Neural cell (in vitro differentiated cells): ENCODE data around the gene KCNMB2.

Experiments
- EZH2 ChIP-seq: fragments of 200-600, 300-800 bp; shearing (Covaris generic), sonication (generic); IDR thresholded peaks from 2 replicates; pipeline ENCODE4 v1.6.1; 2014; ENCODE audit warnings: antibody characterized with exemption, low read length, borderline replicate concordance, mild to moderate bottlenecking; ENCODE audit not compliant: insufficient read depth, poor library complexity, severe bottlenecking
- MXI1 ChIP-seq: fragments of 450-650 bp; conservative IDR thresholded peaks from 2 replicates; pipeline ENCODE4 v1.6.1; 2014; ENCODE audit warnings: antibody characterized with exemption, mild to moderate bottlenecking; ENCODE audit not compliant: poor library complexity, severe bottlenecking
- POLR2AphosphoS5 ChIP-seq: IDR thresholded peaks from 2 replicates; pipeline ENCODE4 v1.6.1; 2012
- RAD21 ChIP-seq: fragments of 450-650 bp; conservative IDR thresholded peaks from 2 replicates; pipeline ENCODE4 v1.6.1; 2014; ENCODE audit warnings: antibody characterized with exemption, mild to moderate bottlenecking, moderate library complexity
- TAF1 ChIP-seq: IDR thresholded peaks from 2 replicates; pipeline ENCODE4 v1.6.1; 2012; ENCODE audit warnings: low read depth
- TF ChIP-seq, protein P1 (sequence below): fragments of 450-650 bp; IDR thresholded peaks from 2 replicates; pipeline ENCODE4 v1.5.1; 2014; ENCODE audit warnings: antibody characterized with exemption, mild to moderate bottlenecking, moderate library complexity; ENCODE audit not compliant: poor library complexity, severe bottlenecking
- TF ChIP-seq, protein P2 (sequence below): IDR thresholded peaks from 2 replicates; pipeline ENCODE4 v1.6.1; 2012; ENCODE audit warnings: borderline replicate concordance

DNA sequence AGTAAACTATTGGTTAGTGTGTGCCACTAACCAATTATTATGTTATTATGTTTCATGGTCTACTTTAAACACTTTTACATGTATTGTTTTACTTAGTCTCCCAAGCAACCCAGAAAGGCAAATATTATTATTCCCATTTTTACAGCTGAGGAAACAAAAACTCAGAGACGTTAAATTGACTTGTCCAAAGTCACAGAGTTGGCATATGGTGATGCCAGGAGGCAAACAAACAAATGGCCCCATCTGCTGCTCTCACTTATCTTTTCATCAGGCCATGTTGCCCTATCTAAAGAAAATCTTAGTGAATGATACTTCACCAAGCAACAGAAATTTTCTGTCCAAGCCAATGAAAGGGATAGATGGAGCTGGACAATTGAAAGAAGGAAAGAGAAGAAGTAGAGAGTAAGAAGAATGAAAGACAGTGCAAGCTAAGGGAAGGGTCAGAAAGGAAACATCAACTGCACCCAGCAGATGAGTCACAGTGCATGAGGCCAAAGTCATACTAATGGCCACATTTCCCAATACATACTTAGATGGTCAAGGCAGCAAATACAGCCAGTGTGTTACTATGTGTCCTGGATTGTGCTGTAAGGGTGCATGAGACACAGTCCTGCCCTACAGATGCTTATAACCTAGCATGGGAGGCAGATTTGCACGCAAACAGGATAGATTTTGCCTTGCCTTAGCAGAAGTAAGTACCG lies 266.9 kb downstream of the KCNMB2 start:
- TF ChIP-seq, protein P1, sequence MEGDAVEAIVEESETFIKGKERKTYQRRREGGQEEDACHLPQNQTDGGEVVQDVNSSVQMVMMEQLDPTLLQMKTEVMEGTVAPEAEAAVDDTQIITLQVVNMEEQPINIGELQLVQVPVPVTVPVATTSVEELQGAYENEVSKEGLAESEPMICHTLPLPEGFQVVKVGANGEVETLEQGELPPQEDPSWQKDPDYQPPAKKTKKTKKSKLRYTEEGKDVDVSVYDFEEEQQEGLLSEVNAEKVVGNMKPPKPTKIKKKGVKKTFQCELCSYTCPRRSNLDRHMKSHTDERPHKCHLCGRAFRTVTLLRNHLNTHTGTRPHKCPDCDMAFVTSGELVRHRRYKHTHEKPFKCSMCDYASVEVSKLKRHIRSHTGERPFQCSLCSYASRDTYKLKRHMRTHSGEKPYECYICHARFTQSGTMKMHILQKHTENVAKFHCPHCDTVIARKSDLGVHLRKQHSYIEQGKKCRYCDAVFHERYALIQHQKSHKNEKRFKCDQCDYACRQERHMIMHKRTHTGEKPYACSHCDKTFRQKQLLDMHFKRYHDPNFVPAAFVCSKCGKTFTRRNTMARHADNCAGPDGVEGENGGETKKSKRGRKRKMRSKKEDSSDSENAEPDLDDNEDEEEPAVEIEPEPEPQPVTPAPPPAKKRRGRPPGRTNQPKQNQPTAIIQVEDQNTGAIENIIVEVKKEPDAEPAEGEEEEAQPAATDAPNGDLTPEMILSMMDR: no peak
- TF ChIP-seq MXI1 (no peak), TAF1 (no peak), POLR2AphosphoS5 (no peak), EZH2 (no peak), RAD21 (no peak)
- TF ChIP-seq, protein P2, sequence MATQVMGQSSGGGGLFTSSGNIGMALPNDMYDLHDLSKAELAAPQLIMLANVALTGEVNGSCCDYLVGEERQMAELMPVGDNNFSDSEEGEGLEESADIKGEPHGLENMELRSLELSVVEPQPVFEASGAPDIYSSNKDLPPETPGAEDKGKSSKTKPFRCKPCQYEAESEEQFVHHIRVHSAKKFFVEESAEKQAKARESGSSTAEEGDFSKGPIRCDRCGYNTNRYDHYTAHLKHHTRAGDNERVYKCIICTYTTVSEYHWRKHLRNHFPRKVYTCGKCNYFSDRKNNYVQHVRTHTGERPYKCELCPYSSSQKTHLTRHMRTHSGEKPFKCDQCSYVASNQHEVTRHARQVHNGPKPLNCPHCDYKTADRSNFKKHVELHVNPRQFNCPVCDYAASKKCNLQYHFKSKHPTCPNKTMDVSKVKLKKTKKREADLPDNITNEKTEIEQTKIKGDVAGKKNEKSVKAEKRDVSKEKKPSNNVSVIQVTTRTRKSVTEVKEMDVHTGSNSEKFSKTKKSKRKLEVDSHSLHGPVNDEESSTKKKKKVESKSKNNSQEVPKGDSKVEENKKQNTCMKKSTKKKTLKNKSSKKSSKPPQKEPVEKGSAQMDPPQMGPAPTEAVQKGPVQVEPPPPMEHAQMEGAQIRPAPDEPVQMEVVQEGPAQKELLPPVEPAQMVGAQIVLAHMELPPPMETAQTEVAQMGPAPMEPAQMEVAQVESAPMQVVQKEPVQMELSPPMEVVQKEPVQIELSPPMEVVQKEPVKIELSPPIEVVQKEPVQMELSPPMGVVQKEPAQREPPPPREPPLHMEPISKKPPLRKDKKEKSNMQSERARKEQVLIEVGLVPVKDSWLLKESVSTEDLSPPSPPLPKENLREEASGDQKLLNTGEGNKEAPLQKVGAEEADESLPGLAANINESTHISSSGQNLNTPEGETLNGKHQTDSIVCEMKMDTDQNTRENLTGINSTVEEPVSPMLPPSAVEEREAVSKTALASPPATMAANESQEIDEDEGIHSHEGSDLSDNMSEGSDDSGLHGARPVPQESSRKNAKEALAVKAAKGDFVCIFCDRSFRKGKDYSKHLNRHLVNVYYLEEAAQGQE: no peak
